Keratinocyte (primary cell): ENCODE results near the gene SRM. TPM values are rescaled to one million over a fixed set of nuclear protein-coding genes. Genes with fewer than 3 reads are reported as not detected.
"Not testable (repeated sequence)": the region's sequence is repeated elsewhere in the genome, so short reads cannot be mapped to it uniquely, and the experiment has no call there.

Source experiments
- DNase-seq: peaks from one replicate; pipeline ENCODE4 v3.0.0-alpha.2; 2011; ENCODE audit warnings: low read depth, missing footprints, low spot score
- FAIRE-seq: peaks from 2 replicates; lab custom pipeline; 2011; peaks lifted over from hg19 to GRCh38; lab: Jason Lieb, UNC
- H2AFZ ChIP-seq: 2 replicates; pipeline ENCODE4 v1.6.0; 2012; ENCODE audit warnings: low read length, control low read depth, inconsistent platforms; ENCODE audit not compliant: control insufficient read depth
- H3K27ac ChIP-seq: 2 replicates; pipeline ENCODE4 v1.5.1; 2011; ENCODE audit warnings: low read length; ENCODE audit not compliant: control insufficient read depth, insufficient read depth
- H3K27me3 ChIP-seq: 3 replicates; pipeline ENCODE4 v1.6.0; 2011; ENCODE audit warnings: low read length; ENCODE audit not compliant: control insufficient read depth, insufficient read depth; ENCODE audit errors: extremely low read depth
- H3K36me3 ChIP-seq, 2 experiments: 2 replicates in 1 of 2; 3 replicates in 1 of 2; pipeline ENCODE4 v1.5.1; 2011; ENCODE audit warnings: low read length in 2 of 2, mild to moderate bottlenecking in 1 of 2; ENCODE audit not compliant: control insufficient read depth in 2 of 2, insufficient read depth in 2 of 2; ENCODE audit errors: extremely low read depth in 1 of 2
- H3K4me1 ChIP-seq: 3 replicates; pipeline ENCODE4 v1.5.1; 2011; ENCODE audit warnings: low read length; ENCODE audit not compliant: control insufficient read depth, insufficient read depth; ENCODE audit errors: extremely low read depth
- H3K4me2 ChIP-seq: 3 replicates; pipeline ENCODE4 v1.6.0; 2011; ENCODE audit warnings: low read depth, low read length; ENCODE audit not compliant: control insufficient read depth, insufficient read depth; ENCODE audit errors: extremely low read depth
- H3K4me3 ChIP-seq, 3 experiments: fragments of 200-600 bp in 1 of 3; sonication (generic) in 1 of 3; 2 replicates in 2 of 3; 3 replicates in 1 of 3; pipeline ENCODE4 v1.5.1; 2011 to 2016; ENCODE audit warnings: low read length in 3 of 3, mild to moderate bottlenecking in 3 of 3, control low read depth in 2 of 3, inconsistent platforms in 1 of 3, low read depth in 1 of 3, mixed read lengths in 1 of 3, mixed run types in 1 of 3, moderate library complexity in 1 of 3; ENCODE audit not compliant: control insufficient read depth in 2 of 3, insufficient read depth in 2 of 3; ENCODE audit errors: extremely low read depth in 1 of 3
- H3K79me2 ChIP-seq: 2 replicates; pipeline ENCODE4 v1.6.0; 2012; ENCODE audit warnings: low read length; ENCODE audit not compliant: control insufficient read depth, insufficient read depth
- H3K9ac ChIP-seq: 3 replicates; pipeline ENCODE4 v1.6.0; 2011; ENCODE audit warnings: low read length; ENCODE audit not compliant: control insufficient read depth, insufficient read depth; ENCODE audit errors: extremely low read depth
- H3K9me1 ChIP-seq: 3 replicates; pipeline ENCODE4 v1.6.0; 2011; ENCODE audit warnings: low read length; ENCODE audit not compliant: control insufficient read depth, insufficient read depth; ENCODE audit errors: extremely low read depth
- H3K9me3 ChIP-seq: 2 replicates; pipeline ENCODE4 v1.5.1; 2012; ENCODE audit warnings: low read depth, low read length; ENCODE audit not compliant: control insufficient read depth
- H4K20me1 ChIP-seq: 3 replicates; pipeline ENCODE4 v1.6.0; 2011; ENCODE audit warnings: low read length; ENCODE audit not compliant: control insufficient read depth, insufficient read depth; ENCODE audit errors: extremely low read depth
- CTCF ChIP-seq, 3 experiments: IDR thresholded peaks in 1 of 3; conservative IDR thresholded peaks in 1 of 3; optimal IDR thresholded peaks in 1 of 3; 2 replicates in 2 of 3; 3 replicates in 1 of 3; pipeline versions ENCODE3 to v1.5.1; 2011; ENCODE audit warnings: low read length in 3 of 3, mild to moderate bottlenecking in 3 of 3, moderate library complexity in 2 of 3, control low read depth in 1 of 3, inconsistent platforms in 1 of 3; ENCODE audit not compliant: insufficient read depth in 2 of 3; ENCODE audit errors: extremely low read depth in 1 of 3
- EZH2 ChIP-seq: IDR thresholded peaks from one replicate; pipeline ENCODE4 v1.6.1; 2012; ENCODE audit warnings: inconsistent platforms, mild to moderate bottlenecking, low read length, moderate library complexity
- dilution Hi-C: fragments of 300-500 bp; cut with MboI; formaldehyde crosslinking; loops from one replicate; pipeline ENCODE4 v1.7.0; 2020; ENCODE audit warnings: low sequenced_read_pairs; ENCODE audit not compliant: extremely low pct_ligation_motif_present
- polyA plus RNA-seq, 5 experiments: library from polyadenylated mRNA; depleted of rRNA in 3 of 5; stranded (reverse) in 3 of 5; stranded (forward) in 1 of 5; unstranded in 1 of 5; fragments of >200 nt; gene quantifications; 1 replicate in 1 of 5; 2 replicates in 3 of 5; 3 replicates in 1 of 5; pipeline versions ENCODE4 v1.2.1 to v1.2.3, GENCODE V29; 2011 to 2012; ENCODE audit warnings: missing spikeins in 2 of 5, low read depth in 1 of 5, low replicate concordance in 1 of 5

SRM gene
- polyA plus RNA-seq, 1 donor (not counting 4 experiments of a cell fraction or from before 2014, with no cell fraction given): 32.8 TPM

GRCh38 chr1:11099310-11100148, 39.7 kb upstream of the SRM start, which contains the start of gene EXOSC10:
Gene EXOSC10 (minus strand): TSS chr1:11099869. CDS start chr1:11099831, 38 bp downstream.
- Histone ChIP-seq H3K4me2 (peak within 1 kb of the TSS; percentile 90), H3K9ac (peak within 1 kb of the TSS; percentile 87), H3K36me3 (peaks cover 3 to 15% of the 10 kb centered on the region in 2 experiments), H2AFZ (peak within 1 kb of the TSS; percentile 89), H3K9me1 (no peaks in the 10 kb centered on the region), H3K27ac (peak within 1 kb of the TSS; percentile 88), H4K20me1 (no peaks in the 10 kb centered on the region), H3K79me2 (peaks cover 25% of the 10 kb centered on the region), H3K4me1 (peaks cover 10% of the 10 kb centered on the region), H3K27me3 (no peaks in the 10 kb centered on the region), H3K4me3 (peak within 1 kb of the TSS; percentile 90 to 94 (median 93)), H3K9me3 (no peaks in the 10 kb centered on the region)
- dilution Hi-C loops: no loop called here
- no peak for FAIRE-seq
- peak; percentile 55 for DNase-seq
- TF ChIP-seq CTCF (optimal IDR thresholded peaks at IDR 0.05 in 1 of 3, IDR thresholded peaks at IDR 0.05 in 1 of 3, conservative IDR thresholded peaks at IDR 0.05 in 1 of 3; ENCODE audit: extremely low read depth in 1 of 3, insufficient read depth in 2 of 3, low read length in 3 of 3) (no peak), EZH2 (no peak)

- no peak for FAIRE-seq
- H3K4me2 ChIP-seq: peak overlapping the region; percentile 90
- peak overlapping the region; percentile 87 for H3K9ac ChIP-seq
- peak overlapping the region; percentile 90 to 94 (median 93) for H3K4me3 ChIP-seq
- peak overlapping the region; percentile 62 for H2AFZ ChIP-seq
- H3K36me3 ChIP-seq: peaks cover 4 to 15% of the 10 kb centered on the region in 2 experiments
- no peak for TF ChIP-seq CTCF (optimal IDR thresholded peaks at IDR 0.05 in 1 of 3, IDR thresholded peaks at IDR 0.05 in 1 of 3, conservative IDR thresholded peaks at IDR 0.05 in 1 of 3; ENCODE audit: extremely low read depth in 1 of 3, insufficient read depth in 2 of 3, low read length in 3 of 3)
- no peak for TF ChIP-seq EZH2
- peaks cover 10% of the 10 kb centered on the region for H3K4me1 ChIP-seq
- H4K20me1 ChIP-seq: no peaks in the 10 kb centered on the region
- dilution Hi-C loops: no loop called here
- peaks cover 25% of the 10 kb centered on the region for H3K79me2 ChIP-seq
- no peak for DNase-seq
- H3K9me3 ChIP-seq: no peaks in the 10 kb centered on the region
- peak overlapping the region; percentile 88 for H3K27ac ChIP-seq
- H3K27me3 ChIP-seq: no peaks in the 10 kb centered on the region
- H3K9me1 ChIP-seq: no peaks in the 10 kb centered on the region
These were observed 39.1 kb upstream of the SRM start for GRCh38 chr1:11098931-11099309.

- H3K79me2 ChIP-seq, H3K9ac ChIP-seq, H3K27ac ChIP-seq, H4K20me1 ChIP-seq, FAIRE-seq, H3K9me1 ChIP-seq, H3K4me3 ChIP-seq, H3K27me3 ChIP-seq, H2AFZ ChIP-seq, DNase-seq, H3K4me1 ChIP-seq, dilution Hi-C loops, H3K4me2 ChIP-seq, H3K9me3 ChIP-seq: not testable (repeated sequence)
- H3K36me3 ChIP-seq: peaks cover 30 to 35% of the 10 kb centered on the region in 2 experiments
These were observed 24.0 kb upstream of the SRM start for GRCh38 chr1:11083784-11084183.
